Measurements from ENCODE around the gene SEC63.
"Not testable (repeated sequence)": the region's sequence is repeated elsewhere in the genome, so short reads cannot be mapped to it uniquely, and the experiment has no call there.

The SEC63 gene

DNA sequence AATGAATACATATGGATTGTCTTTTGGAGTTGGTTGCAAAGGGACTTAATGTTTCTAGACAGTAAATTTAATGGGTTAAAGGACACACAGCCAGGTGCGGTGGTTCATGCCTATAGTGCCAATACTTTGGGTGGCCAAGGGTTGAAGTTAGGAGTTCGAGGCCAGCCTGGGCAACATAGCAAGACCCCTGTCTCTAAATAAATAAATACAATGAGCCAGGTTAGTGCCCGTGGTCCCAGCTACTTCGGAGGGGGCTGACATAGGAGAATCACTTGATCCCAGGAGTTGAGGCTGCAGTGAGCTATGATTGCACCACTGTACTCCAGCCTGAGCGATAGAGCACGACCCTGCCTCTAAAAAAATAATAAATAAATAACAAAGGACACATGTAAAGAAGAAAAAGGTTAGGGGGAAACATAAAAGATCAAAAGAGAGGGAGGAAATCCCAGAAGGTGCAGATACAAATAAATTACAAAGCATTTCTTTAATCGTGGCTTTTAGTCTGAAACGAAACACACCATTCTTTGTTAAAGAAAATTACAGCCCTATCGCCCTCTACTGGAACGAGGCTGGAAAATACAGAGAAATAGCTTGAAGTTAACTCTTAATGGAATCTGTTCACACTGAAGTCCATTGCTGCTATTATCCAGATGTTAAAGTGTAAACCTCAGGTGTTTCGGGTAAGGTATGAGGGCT, 91.3 kb downstream of the SEC63 start:
- DNase-seq, result peak in 1 of 2 donors; percentile 28
- H3K4me3 Mint-ChIP-seq, result no peak overlapping the region

DNA sequence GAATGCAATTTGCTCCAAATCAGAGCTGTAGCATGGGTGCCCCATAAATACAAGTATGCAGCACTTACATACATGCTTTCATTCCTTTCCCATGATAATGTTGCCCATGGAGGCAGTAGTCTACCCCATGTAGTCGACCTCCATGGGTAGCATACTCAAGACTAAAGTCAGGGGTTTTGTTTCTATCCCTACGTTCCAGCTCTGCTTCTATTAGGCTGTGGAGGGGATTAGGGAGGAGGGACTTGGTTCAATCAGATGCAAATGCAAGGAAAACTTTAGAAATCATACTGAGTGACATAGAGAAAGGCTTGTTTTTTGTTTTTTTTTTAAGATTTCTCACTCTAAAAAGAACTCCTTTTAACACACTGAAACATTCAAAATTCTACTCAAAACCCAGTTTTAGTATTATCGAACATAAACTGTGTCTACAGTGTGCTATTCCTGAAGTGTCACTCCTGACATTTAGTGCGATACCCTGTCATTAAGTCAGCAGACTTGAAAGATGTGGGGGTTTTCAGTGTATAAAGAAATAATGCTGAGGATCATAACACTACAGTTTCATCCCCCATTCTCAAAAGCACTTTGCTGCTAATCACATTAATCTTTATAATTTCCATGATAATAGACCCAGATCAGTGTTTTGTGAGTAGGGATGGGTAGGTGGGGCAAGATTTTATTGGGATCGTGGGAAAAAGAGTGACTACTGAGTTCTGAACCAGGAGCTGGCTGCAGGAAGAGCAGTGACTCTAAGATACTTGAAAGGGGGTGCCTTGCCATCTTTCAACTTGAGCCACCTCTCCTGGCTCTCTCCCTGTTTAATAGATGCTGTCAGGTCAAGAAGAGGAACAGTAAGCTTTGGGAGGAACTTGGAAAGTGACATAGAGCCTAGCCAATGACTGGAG, 93.5 kb downstream of the SEC63 start:
- ATAC-seq, result no peak
- no peaks in the 10 kb centered on the region for H3K27me3 Mint-ChIP-seq
- no peak overlapping the region for H3K4me3 Mint-ChIP-seq
- no peaks in the 10 kb centered on the region for H3K9me3 Mint-ChIP-seq
- no peak overlapping the region for H3K27ac Mint-ChIP-seq
- DNase-seq, result no peak
- peaks cover 12% of the 10 kb centered on the region for H3K4me1 Mint-ChIP-seq

More for the DNA sequence above, 91.3 kb downstream of the SEC63 start:
- Mint-ChIP-seq H3K4me1 (peaks cover 32% of the 10 kb centered on the region), H3K27me3 (no peaks in the 10 kb centered on the region), H3K27ac (no peak overlapping the region), H3K9me3 (no peaks in the 10 kb centered on the region)
- ATAC-seq, result peak; percentile 64

DNA sequence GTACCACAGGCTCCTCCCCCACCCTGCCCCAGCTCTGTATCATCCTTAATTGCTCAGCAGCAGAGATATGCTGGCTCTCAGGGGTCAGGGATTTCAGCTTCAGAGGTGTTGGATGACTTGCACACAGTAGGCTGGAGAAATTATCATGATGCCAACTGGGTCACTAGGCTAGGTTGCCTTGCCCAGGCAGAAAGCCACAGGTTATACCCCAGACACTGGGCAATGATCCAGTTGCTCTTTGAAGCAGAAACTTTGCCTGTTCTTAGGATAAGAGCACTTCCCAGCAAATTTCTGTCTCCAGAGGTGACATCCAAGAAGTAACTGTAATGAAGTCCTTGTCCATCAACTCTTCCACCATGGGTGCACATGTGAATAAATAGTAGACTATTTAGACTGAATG, 95.6 kb downstream of the SEC63 start:
- no peak overlapping the region for H3K4me3 Mint-ChIP-seq
- no peaks in the 10 kb centered on the region for H3K9me3 Mint-ChIP-seq
- no peaks in the 10 kb centered on the region for H3K27me3 Mint-ChIP-seq
- H3K27ac Mint-ChIP-seq, result no peak overlapping the region
- DNase-seq (no peak), ATAC-seq (no peak)
- peaks cover 7% of the 10 kb centered on the region for H3K4me1 Mint-ChIP-seq

DNA sequence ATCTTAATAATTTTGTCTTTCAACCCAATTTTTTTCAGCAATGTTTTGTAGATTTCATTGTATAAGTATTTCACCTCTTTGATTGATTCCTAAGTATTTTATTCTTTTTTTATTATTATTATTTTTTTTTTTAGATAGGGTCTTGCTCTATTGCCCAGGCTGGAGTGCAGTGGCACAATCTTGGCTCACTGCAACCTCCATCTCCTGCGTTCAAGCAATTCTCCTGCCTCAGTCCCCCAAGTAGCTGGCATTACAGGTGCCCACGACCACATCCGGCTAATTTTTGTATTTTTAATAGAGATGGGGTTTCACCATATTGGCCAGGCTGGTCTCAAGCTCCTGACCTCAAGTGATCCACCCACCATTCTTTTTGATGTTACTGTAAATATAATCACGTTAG, 97.0 kb downstream of the SEC63 start:
- H3K27ac Mint-ChIP-seq, H3K4me3 Mint-ChIP-seq, H3K9me3 Mint-ChIP-seq, ATAC-seq, DNase-seq, H3K4me1 Mint-ChIP-seq, H3K27me3 Mint-ChIP-seq: not testable (repeated sequence)

DNA sequence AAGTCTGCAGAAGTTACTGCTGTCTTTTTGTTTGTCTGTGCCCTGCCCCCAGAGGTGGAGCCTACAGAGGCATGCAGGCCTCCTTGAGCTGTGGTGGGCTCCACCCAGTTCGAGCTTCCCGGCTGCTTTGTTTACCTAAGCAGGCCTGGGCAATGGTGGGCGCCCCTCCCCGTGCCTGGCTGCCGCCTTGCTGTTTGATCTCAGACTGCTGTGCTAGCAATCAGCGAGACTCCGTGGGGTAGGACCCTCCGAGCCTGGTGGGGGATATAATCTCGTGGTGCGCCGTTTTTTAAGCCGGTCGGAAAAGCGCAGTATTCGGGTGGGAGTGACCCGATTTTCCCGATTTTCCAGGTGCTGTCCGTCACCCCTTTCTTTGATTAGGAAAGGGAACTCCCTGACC, 97.9 kb downstream of the SEC63 start:
- ATAC-seq, H3K9me3 Mint-ChIP-seq, H3K27me3 Mint-ChIP-seq, H3K27ac Mint-ChIP-seq, H3K4me1 Mint-ChIP-seq, DNase-seq, H3K4me3 Mint-ChIP-seq: not testable (repeated sequence)

DNA sequence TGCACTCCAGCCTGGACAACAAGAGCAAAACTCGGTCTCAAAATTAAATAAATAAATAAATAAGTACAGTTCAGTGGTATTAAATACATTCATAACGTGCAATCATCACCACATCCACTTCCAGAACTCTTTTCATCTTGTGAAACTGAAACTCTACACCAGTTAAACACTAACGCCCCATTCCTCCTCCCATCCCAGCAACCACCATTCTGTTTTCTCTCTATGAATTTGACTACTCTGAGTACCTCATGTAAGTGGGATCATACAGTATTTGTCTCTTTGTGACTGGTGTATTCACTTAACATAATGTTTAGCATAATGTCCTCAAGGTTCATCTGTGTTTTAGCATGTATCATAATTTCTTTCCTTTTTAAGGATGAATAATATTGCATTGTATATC, 104.8 kb downstream of the SEC63 start:
- Mint-ChIP-seq H3K4me3 (no peak overlapping the region), H3K4me1 (peaks cover 20% of the 10 kb centered on the region), H3K27me3 (no peaks in the 10 kb centered on the region), H3K27ac (no peak overlapping the region), H3K9me3 (no peaks in the 10 kb centered on the region)
- ATAC-seq (peak; percentile 94), DNase-seq (peak; percentile 19 to 56)

DNA sequence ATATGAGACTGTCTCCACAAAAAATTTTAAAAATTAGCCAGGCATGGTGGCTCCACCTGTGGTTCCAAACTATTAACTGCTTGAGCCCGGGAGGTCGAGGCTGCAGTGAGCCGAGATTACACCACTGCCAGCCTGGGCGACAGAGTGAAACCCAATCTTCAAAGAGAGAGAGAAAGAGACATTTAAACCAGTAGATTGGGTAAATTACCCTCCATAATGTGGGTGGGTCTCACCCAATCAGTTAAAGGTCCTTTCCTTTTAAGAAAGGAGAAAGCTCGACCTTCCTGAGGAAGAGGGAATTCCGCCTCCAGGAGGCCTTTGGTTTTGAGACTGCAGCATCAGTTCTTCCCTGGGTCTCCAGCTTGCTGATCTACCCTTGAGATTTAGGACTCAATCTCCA, 108.7 kb downstream of the SEC63 start:
- no peak overlapping the region for H3K27ac Mint-ChIP-seq
- peaks cover 33% of the 10 kb centered on the region for H3K4me1 Mint-ChIP-seq
- no peak for ATAC-seq
- H3K27me3 Mint-ChIP-seq, result no peaks in the 10 kb centered on the region
- DNase-seq, result no peak
- no peak overlapping the region for H3K4me3 Mint-ChIP-seq
- no peaks in the 10 kb centered on the region for H3K9me3 Mint-ChIP-seq

- Mint-ChIP-seq H3K4me1 (peaks cover 35% of the 10 kb centered on the region), H3K27me3 (no peaks in the 10 kb centered on the region), H3K4me3 (peak overlapping the region; percentile 85 to 92), H3K27ac (peak overlapping the region; percentile 84 to 91), H3K9me3 (no peaks in the 10 kb centered on the region)
- DNase-seq, result peak; percentile 83 to 86
- ATAC-seq, result peak; percentile 87
Measured at GRCh38 chr6:107847844-107848802, 109.9 kb downstream of the SEC63 start.

GRCh38 chr6:107846262-107846795, 111.7 kb downstream of the SEC63 start:
- Mint-ChIP-seq H3K9me3 (no peaks in the 10 kb centered on the region), H3K27ac (no peak overlapping the region), H3K27me3 (no peaks in the 10 kb centered on the region), H3K4me1 (peaks cover 38% of the 10 kb centered on the region), H3K4me3 (no peak overlapping the region)
- DNase-seq, result no peak
- no peak for ATAC-seq

GRCh38 chr6:107845777-107846176, 112.2 kb downstream of the SEC63 start:
- DNase-seq, result no peak
- no peaks in the 10 kb centered on the region for H3K9me3 Mint-ChIP-seq
- no peak for ATAC-seq
- no peak overlapping the region for H3K27ac Mint-ChIP-seq
- H3K4me3 Mint-ChIP-seq, result no peak overlapping the region
- no peaks in the 10 kb centered on the region for H3K27me3 Mint-ChIP-seq
- H3K4me1 Mint-ChIP-seq, result peaks cover 38% of the 10 kb centered on the region

DNA sequence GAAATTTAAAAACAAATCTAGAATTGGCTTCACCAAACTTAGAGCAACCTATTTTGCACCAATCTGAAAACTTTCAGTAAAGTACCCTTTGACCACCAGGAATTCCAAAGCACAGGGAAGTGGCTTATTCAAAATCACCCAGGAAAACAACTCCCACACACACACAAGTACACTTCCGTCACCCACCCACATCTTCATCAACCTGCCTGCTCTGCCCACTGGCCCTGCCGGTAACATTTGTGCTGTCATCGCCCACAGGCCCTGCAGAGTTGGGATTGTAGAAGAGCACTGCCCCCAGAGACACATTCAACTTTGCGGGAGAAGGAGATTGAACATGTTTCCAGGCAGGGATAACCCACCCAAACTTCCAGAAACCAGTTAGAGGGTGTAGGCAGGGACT, 114.6 kb downstream of the SEC63 start:
- Mint-ChIP-seq H3K27me3 (no peaks in the 10 kb centered on the region), H3K4me3 (peak overlapping the region; percentile 34 to 39), H3K27ac (peak overlapping the region; percentile 36 to 40), H3K9me3 (no peaks in the 10 kb centered on the region), H3K4me1 (peaks cover 31% of the 10 kb centered on the region)
- DNase-seq (no peak), ATAC-seq (no peak)

GRCh38 chr6:107841275-107841670, 116.7 kb downstream of the SEC63 start:
- ATAC-seq, result no peak
- H3K27ac Mint-ChIP-seq, result no peak overlapping the region
- no peaks in the 10 kb centered on the region for H3K27me3 Mint-ChIP-seq
- DNase-seq, result no peak
- H3K4me1 Mint-ChIP-seq, result peaks cover 16% of the 10 kb centered on the region
- no peak overlapping the region for H3K4me3 Mint-ChIP-seq
- peaks cover 0 to 6% of the 10 kb centered on the region in 2 donors for H3K9me3 Mint-ChIP-seq

DNA sequence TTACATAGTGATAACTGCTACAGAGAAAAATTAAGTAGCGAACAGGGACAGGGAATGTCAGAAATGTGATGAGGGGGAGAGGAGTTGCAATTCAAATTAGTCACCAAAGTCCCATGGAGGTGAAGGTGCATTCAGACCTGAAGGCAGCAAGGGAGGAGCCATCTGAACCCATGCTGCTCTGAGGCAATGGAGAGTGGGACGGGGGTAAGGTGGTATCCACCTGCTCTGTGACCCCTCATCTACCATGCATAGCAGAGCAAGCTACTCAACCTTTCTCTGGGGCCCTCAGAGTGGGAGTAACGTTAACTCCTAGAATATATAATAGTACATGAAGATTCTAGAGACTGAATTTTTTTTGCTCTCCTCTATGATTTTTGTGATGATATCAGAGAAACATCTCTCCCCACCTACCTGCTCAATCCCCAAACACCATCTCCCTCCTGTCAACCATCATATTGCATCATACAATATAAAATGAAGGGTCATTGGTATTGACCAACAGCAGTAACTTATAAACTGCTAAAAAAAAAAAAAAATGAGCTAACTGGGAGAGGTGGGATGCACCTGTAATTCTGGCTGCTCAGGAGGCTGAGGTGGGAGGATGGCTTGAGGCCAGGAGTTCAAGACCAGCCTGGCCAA, 117.3 kb downstream of the SEC63 start:
- Mint-ChIP-seq H3K27me3 (no peaks in the 10 kb centered on the region), H3K9me3 (peaks cover 0 to 6% of the 10 kb centered on the region in 2 donors), H3K4me3 (no peak overlapping the region), H3K27ac (no peak overlapping the region), H3K4me1 (peaks cover 16% of the 10 kb centered on the region)
- DNase-seq (no peak), ATAC-seq (no peak)

- no peak for ATAC-seq
- H3K27ac Mint-ChIP-seq, result no peak overlapping the region
- H3K9me3 Mint-ChIP-seq, result peaks cover 0 to 6% of the 10 kb centered on the region in 2 donors
- H3K4me1 Mint-ChIP-seq, result peaks cover 48% of the 10 kb centered on the region
- H3K4me3 Mint-ChIP-seq, result no peak overlapping the region
- no peaks in the 10 kb centered on the region for H3K27me3 Mint-ChIP-seq
- no peak for DNase-seq
Measured at GRCh38 chr6:107833136-107833535, 124.9 kb downstream of the SEC63 start.

Measured in stimulated activated naive CD8-positive, alpha-beta T cell treated with anti-CD3 and anti-CD28 coated beads, Interleukin-15, amount 100 ng/mL, for 72 hours (primary cell).